Thymus (tissue), 11 donors: ENCODE measurements around the gene CSTPP1. TPM values are rescaled to one million over a fixed set of nuclear protein-coding genes. Genes with fewer than 3 reads are reported as not detected.

Experiments
- DNase-seq, 9 donors: peaks; one replicate each; pipeline ENCODE4 v3.0.0-alpha.2; 2013; ENCODE audit warnings: low spot score in 9 of 9, low read depth in 6 of 9, missing footprints in 1 of 9
- H3K27ac ChIP-seq, 2 donors: one replicate each; pipeline ENCODE4 v1.5.1; 2013; ENCODE audit warnings: control low read depth in 1 of 2, low read depth in 1 of 2, low read length in 1 of 2, mild to moderate bottlenecking in 1 of 2, moderate library complexity in 1 of 2
- H3K27me3 ChIP-seq, 2 donors: one replicate each; pipeline ENCODE4 v1.5.1; 2013; ENCODE audit warnings: low read length in 1 of 2; ENCODE audit not compliant: control insufficient read depth in 2 of 2, insufficient read depth in 1 of 2
- H3K36me3 ChIP-seq, 2 donors: one replicate each; pipeline ENCODE4 v1.5.1; 2013; ENCODE audit warnings: low read length in 1 of 2, mild to moderate bottlenecking in 1 of 2, moderate library complexity in 1 of 2; ENCODE audit not compliant: control insufficient read depth in 2 of 2, insufficient read depth in 2 of 2
- H3K4me1 ChIP-seq, 2 donors: one replicate each; pipeline ENCODE4 v1.5.1; 2013; ENCODE audit warnings: low read length in 2 of 2; ENCODE audit not compliant: control insufficient read depth in 2 of 2, insufficient read depth in 2 of 2
- H3K4me3 ChIP-seq, 2 donors: one replicate each; pipeline ENCODE4 v1.5.1; 2013; ENCODE audit warnings: low read length in 2 of 2, control low read depth in 1 of 2, mild to moderate bottlenecking in 1 of 2
- H3K9me3 ChIP-seq, 2 donors: one replicate each; pipeline ENCODE4 v1.5.1; 2013; ENCODE audit warnings: low read length in 1 of 2, mild to moderate bottlenecking in 1 of 2; ENCODE audit not compliant: control insufficient read depth in 2 of 2, insufficient read depth in 1 of 2
- WGBS: extraction: QIAGEN DNeasy Blood & Tissue Kit; methylation state at CpG from one replicate; pipeline ENCODE4 v1.1.7; 2013; 5-methylcytosine and 5-hydroxymethylcytosine counted together
- polyA plus RNA-seq: library from polyadenylated mRNA; stranded (reverse); fragments of 200-250 nt; gene quantifications from one replicate; pipeline ENCODE4 v1.2.3, GENCODE V29; 2013
- total RNA-seq: library from RNA; stranded (reverse); fragments of 120-200 nt; gene quantifications from one replicate; pipeline ENCODE4 v1.2.4, GENCODE V29; 2013
- donor health status: healthy.

CSTPP1 gene
- total and polyA plus RNA-seq, 2 donors: 15.8 to 16.0 TPM

GRCh38 chr11:47152953-47153950 is 216.7 kb downstream of the CSTPP1 start:
- H3K4me3 ChIP-seq: no peak overlapping the region
- DNase-seq: peak in 5 of 9 donors; percentile 34 to 70 (median 44)
- no peaks in the 10 kb centered on the region for H3K27me3 ChIP-seq
- WGBS: 35% methylated on average over 11 of the region's 11 CpGs
- peaks cover 6 to 18% of the 10 kb centered on the region in 2 donors for H3K36me3 ChIP-seq
- H3K27ac ChIP-seq: peak overlapping the region; percentile 59 to 68
- peaks cover 17 to 51% of the 10 kb centered on the region in 2 donors for H3K4me1 ChIP-seq
- no peaks in the 10 kb centered on the region for H3K9me3 ChIP-seq

- peak in 6 of 9 donors; percentile 20 to 74 (median 40) for DNase-seq
- H3K4me3 ChIP-seq: no peak overlapping the region
These were observed 218.3 kb downstream of the CSTPP1 start for GRCh38 chr11:47154616-47155570.

GRCh38 chr11:47155879-47156278 is 219.3 kb downstream of the CSTPP1 start:
- H3K4me1 ChIP-seq: peaks cover 17 to 43% of the 10 kb centered on the region in 2 donors
- H3K4me3 ChIP-seq: no peak overlapping the region
- DNase-seq: no peak
- peaks cover 14 to 20% of the 10 kb centered on the region in 2 donors for H3K36me3 ChIP-seq
- H3K27ac ChIP-seq: peak overlapping the region in 1 of 2 donors; percentile 20
- H3K27me3 ChIP-seq: no peaks in the 10 kb centered on the region
- no peaks in the 10 kb centered on the region for H3K9me3 ChIP-seq
- WGBS: 96% methylated on average over 4 of the region's 4 CpGs

More at GRCh38 chr11:47154616-47155570, 218.3 kb downstream of the CSTPP1 start:
- 38% methylated on average over 18 of the region's 18 CpGs for WGBS
- Histone ChIP-seq H3K27ac (peak overlapping the region; percentile 28 to 46), H3K27me3 (no peaks in the 10 kb centered on the region), H3K9me3 (no peaks in the 10 kb centered on the region), H3K4me1 (peaks cover 17 to 43% of the 10 kb centered on the region in 2 donors), H3K36me3 (peaks cover 9 to 20% of the 10 kb centered on the region in 2 donors)

GRCh38 chr11:47156333-47156732 is 219.8 kb downstream of the CSTPP1 start:
- Histone ChIP-seq H3K27me3 (no peaks in the 10 kb centered on the region), H3K27ac (no peak overlapping the region), H3K4me1 (peaks cover 17 to 43% of the 10 kb centered on the region in 2 donors), H3K4me3 (no peak overlapping the region), H3K36me3 (peaks cover 14 to 20% of the 10 kb centered on the region in 2 donors), H3K9me3 (peaks cover 0 to 3% of the 10 kb centered on the region in 2 donors)
- no peak for DNase-seq
- WGBS: 97% methylated on average over 6 of the region's 6 CpGs

- no peak for DNase-seq
- Histone ChIP-seq H3K9me3 (peaks cover 0 to 4% of the 10 kb centered on the region in 2 donors), H3K27ac (no peak overlapping the region), H3K36me3 (peaks cover 17 to 20% of the 10 kb centered on the region in 2 donors), H3K4me1 (peaks cover 17 to 43% of the 10 kb centered on the region in 2 donors), H3K4me3 (no peak overlapping the region), H3K27me3 (no peaks in the 10 kb centered on the region)
- 98% methylated on average over 20 of the region's 20 CpGs for WGBS
These were observed 220.4 kb downstream of the CSTPP1 start for GRCh38 chr11:47156951-47157350.

GRCh38 chr11:47157805-47158204 is 221.2 kb downstream of the CSTPP1 start:
- Histone ChIP-seq H3K36me3 (peaks cover 20 to 24% of the 10 kb centered on the region in 2 donors), H3K27ac (no peak overlapping the region), H3K4me1 (peaks cover 17 to 37% of the 10 kb centered on the region in 2 donors), H3K9me3 (peaks cover 0 to 4% of the 10 kb centered on the region in 2 donors), H3K4me3 (no peak overlapping the region), H3K27me3 (no peaks in the 10 kb centered on the region)
- no peak for DNase-seq
- 96% methylated on average over 8 of the region's 8 CpGs for WGBS

GRCh38 chr11:47158242-47158641 is 221.7 kb downstream of the CSTPP1 start:
- DNase-seq: no peak
- no peak overlapping the region for H3K4me3 ChIP-seq
- H3K36me3 ChIP-seq: peaks cover 22 to 28% of the 10 kb centered on the region in 2 donors
- H3K27me3 ChIP-seq: no peaks in the 10 kb centered on the region
- H3K4me1 ChIP-seq: peaks cover 17 to 32% of the 10 kb centered on the region in 2 donors
- peaks cover 0 to 4% of the 10 kb centered on the region in 2 donors for H3K9me3 ChIP-seq
- no peak overlapping the region for H3K27ac ChIP-seq
- WGBS: 90% methylated on average over 5 of the region's 5 CpGs

GRCh38 chr11:47160753-47161133 is 224.2 kb downstream of the CSTPP1 start:
- no peaks in the 10 kb centered on the region for H3K27me3 ChIP-seq
- peaks cover 0 to 4% of the 10 kb centered on the region in 2 donors for H3K9me3 ChIP-seq
- DNase-seq: no peak
- peaks cover 2 to 7% of the 10 kb centered on the region in 2 donors for H3K4me1 ChIP-seq
- peaks cover 47 to 48% of the 10 kb centered on the region in 2 donors for H3K36me3 ChIP-seq
- WGBS: 98% methylated on average over 5 of the region's 5 CpGs
- no peak overlapping the region for H3K27ac ChIP-seq
- no peak overlapping the region for H3K4me3 ChIP-seq
